Right lobe of liver (tissue), 4 donors: ENCODE measurements around the gene SPNS2.
A peak's percentile ranks its signal among the peaks of the same experiment; 100 is the strongest.

Experiments used
- POLR2A ChIP-seq: fragments of 450-650 bp; IDR thresholded peaks from one replicate; pipeline ENCODE4 v1.6.1; 2017; ENCODE audit warnings: antibody characterized with exemption, mild to moderate bottlenecking
- TF ChIP-seq, protein P1 (sequence below), 4 donors: fragments of 200-600 bp in 3 of 4; fragments of 450-650 bp in 1 of 4; IDR thresholded peaks; one replicate each; pipeline versions ENCODE4 v1.5.1 to v1.8.0; 2016 to 2022; ENCODE audit warnings: antibody characterized with exemption in 4 of 4, mild to moderate bottlenecking in 2 of 4
- donor health status: DM: no; HTN: no; CAD: no.
- donor health status: DM: no; HTN: no; CAD: no.
- donor health status: DM: no; HTN: yes; CAD: no.

DNA sequence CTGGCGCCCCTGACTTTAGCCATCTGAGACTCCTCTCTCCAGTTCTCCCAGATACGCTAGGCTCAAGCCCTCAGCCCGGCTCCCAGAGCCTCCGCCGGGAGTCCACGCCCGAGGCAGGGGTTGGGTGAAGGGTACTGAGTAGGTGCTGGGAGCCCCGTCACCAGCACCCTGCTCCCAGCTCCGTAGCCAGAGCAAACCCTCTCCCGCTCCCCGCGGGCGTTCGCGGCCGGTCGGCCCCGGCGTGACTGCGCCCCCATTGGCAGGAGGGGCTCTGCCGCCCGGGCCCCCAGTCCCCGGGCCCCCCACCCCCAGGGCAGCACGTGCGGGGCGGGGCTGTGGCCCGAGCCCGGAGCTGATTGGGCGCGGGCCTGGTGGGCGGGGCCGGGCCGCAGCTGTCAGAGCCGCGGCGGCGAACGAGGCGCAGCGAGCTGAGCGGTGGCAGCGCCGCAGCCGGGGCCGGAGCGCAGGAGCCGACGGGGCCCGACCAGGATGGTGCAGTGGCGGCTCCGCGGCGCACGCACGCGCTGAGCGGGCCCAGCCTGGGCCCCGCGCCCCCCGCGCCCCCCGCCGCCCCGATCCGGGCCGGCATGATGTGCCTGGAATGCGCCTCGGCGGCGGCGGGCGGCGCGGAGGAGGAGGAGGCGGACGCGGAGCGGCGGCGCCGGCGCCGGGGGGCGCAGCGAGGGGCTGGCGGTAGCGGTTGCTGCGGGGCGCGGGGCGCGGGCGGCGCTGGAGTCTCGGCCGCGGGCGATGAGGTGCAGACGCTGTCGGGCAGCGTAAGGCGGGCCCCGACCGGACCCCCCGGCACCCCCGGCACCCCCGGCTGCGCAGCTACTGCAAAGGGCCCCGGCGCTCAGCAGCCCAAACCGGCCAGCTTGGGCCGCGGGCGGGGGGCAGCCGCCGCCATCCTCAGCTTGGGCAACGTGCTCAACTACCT, at the start of gene SPNS2:
- TF ChIP-seq, protein P1, sequence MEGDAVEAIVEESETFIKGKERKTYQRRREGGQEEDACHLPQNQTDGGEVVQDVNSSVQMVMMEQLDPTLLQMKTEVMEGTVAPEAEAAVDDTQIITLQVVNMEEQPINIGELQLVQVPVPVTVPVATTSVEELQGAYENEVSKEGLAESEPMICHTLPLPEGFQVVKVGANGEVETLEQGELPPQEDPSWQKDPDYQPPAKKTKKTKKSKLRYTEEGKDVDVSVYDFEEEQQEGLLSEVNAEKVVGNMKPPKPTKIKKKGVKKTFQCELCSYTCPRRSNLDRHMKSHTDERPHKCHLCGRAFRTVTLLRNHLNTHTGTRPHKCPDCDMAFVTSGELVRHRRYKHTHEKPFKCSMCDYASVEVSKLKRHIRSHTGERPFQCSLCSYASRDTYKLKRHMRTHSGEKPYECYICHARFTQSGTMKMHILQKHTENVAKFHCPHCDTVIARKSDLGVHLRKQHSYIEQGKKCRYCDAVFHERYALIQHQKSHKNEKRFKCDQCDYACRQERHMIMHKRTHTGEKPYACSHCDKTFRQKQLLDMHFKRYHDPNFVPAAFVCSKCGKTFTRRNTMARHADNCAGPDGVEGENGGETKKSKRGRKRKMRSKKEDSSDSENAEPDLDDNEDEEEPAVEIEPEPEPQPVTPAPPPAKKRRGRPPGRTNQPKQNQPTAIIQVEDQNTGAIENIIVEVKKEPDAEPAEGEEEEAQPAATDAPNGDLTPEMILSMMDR (IDR thresholded peaks at IDR 0.05): no peak
- TF ChIP-seq POLR2A: peak; percentile 56
